Measurements from ENCODE around the gene GCNA.

Gene GCNA

DNA sequence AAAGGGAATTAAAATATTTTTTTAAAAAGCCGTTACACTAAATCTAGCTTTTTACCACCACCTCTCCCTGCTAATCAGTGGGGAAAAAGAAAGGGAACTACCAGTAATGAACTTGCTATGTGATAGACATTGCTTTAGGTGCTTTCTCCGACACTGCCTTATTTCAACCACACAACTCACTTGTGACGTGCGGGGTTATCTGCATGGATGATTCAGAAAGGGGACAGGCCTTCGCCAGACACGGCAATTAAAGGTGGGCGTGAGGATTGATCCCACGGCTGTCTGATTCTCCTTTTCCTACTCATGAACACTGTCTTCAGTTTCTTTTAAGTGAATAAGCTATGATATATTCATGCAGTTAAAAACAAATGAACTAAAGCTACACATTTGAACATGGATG lies 41.0 kb downstream of the GCNA start:
- no peak for DNase-seq (ENCODE audit: low read depth)
- TF ChIP-seq, protein P1, sequence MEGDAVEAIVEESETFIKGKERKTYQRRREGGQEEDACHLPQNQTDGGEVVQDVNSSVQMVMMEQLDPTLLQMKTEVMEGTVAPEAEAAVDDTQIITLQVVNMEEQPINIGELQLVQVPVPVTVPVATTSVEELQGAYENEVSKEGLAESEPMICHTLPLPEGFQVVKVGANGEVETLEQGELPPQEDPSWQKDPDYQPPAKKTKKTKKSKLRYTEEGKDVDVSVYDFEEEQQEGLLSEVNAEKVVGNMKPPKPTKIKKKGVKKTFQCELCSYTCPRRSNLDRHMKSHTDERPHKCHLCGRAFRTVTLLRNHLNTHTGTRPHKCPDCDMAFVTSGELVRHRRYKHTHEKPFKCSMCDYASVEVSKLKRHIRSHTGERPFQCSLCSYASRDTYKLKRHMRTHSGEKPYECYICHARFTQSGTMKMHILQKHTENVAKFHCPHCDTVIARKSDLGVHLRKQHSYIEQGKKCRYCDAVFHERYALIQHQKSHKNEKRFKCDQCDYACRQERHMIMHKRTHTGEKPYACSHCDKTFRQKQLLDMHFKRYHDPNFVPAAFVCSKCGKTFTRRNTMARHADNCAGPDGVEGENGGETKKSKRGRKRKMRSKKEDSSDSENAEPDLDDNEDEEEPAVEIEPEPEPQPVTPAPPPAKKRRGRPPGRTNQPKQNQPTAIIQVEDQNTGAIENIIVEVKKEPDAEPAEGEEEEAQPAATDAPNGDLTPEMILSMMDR (IDR thresholded peaks at IDR 0.05; ENCODE audit: control insufficient read depth, extremely low read depth, insufficient read depth) = no peak
- no peak overlapping the region for H3K4me3 ChIP-seq (ENCODE audit: low read depth, low read length)

DNA sequence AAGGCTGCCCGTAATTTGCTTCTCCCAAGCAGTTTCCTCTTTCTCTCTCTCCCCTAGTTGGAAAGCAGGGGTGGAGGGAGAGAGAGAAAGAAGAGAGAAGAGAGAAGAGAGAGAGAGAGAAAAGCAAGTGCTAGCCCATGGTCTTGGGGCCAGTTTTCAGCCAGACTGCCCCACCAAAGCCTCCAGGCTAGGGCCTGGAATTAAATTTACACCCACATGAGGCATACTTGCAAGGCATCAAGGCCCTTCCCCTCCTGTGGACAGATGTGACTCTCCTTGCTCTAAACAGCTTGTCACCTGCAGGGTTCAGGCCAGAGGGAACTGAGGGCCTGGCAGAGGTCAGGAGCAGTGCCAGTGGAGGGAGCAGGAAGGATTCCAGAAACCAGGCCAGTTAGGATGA lies 41.7 kb downstream of the GCNA start:
- no peak overlapping the region for H3K4me3 ChIP-seq (ENCODE audit: low read depth, low read length)
- DNase-seq (ENCODE audit: low read depth) = no peak
- TF ChIP-seq, protein P1 (IDR thresholded peaks at IDR 0.05; ENCODE audit: control insufficient read depth, extremely low read depth, insufficient read depth) = no peak

DNA sequence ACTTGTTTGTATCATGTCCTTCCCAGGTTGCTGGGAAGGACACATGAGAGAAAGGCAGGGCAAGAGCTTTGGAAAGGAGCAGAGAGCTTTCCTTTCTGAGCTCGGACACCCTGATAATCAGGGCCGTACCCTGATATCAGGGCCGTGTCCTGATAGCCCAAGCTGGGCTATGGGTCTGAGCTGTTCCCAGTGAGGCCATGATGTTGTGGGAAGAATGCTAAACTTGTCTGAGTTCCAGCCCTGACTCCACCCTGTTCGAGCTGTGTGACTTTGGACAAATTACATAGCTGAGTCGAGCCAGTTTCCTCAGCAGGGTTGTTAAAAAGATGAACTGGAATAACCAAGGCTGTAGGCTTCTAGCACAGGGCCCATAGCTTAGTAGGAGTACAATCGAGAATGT lies 43.4 kb downstream of the GCNA start:
- H3K4me3 ChIP-seq (ENCODE audit: low read depth, low read length) = no peak overlapping the region
- TF ChIP-seq, protein P1 (IDR thresholded peaks at IDR 0.05; ENCODE audit: control insufficient read depth, extremely low read depth, insufficient read depth) = no peak
- DNase-seq (ENCODE audit: low read depth) = no peak

DNA sequence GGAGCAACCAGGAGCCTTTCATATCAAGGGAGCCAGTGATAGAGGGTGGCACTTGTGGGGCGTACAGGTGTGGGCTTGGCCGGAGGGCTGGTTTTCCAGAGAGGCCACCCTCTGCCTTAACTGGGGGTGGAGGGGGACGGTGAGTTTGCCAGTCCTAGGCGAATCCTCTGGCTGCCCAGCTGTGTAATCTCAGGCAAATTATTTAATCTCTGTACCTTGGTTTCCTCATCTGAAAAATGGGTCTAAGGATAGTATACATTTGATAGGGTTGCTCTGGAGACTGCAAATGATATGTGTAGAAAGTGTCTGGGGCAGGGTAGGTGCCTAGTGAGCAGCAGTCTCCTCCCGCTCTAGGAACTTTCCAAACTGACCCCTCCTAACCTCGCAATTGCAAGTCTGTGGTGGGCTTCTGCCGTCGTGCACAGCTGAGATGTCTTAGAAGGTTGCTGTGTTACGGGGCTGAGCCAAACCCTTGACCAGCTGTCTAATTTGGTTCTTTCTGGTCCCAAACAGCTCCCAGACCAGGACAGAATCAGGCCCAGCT lies 43.9 kb downstream of the GCNA start:
- no peak for DNase-seq (ENCODE audit: low read depth)
- TF ChIP-seq, protein P1 (IDR thresholded peaks at IDR 0.05; ENCODE audit: control insufficient read depth, extremely low read depth, insufficient read depth) = no peak

DNA sequence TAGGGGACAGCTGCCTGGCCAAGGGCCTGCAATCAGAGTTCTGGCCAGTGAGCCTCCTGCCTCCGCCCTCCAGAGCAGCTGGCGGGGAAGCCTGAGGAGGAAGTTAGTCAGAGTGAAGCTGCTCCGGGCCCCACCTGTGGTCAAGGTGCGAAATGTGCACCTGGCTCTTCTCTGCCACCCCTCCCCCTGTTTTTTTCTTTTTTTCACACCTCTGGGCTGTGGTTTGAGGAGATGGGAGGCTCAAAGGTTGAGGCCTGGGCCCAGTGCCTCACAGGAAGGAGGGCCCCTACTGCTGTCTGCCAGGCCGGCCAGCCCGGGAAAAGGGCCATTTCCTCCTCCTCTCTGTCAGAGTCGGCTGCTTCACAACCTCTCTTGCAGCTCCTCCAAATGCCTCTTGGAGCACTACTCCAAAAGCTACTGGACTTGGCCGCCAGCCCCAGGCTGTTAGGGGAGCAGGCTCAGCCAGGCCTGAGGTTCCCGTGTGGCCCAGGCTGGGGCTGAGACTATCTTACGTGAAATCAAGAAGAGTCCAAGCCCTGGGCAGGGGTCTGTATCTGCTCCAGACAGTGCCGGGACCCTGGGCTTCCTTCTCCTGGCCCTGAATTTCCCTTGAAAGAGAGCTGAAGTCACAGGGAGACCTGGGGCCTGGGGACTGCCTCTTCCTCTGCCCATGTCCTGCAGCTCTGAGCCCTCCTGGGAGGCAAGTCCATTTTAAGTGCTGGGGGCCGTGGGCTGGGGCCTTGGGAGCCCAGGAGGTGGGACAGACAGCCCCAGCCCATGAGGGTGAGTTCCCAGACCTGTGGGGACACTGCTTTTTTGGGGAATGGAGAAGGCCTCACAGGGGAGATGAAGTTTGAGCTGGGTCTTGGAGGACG lies 44.6 kb downstream of the GCNA start:
- TF ChIP-seq, protein P1 (IDR thresholded peaks at IDR 0.05; ENCODE audit: control insufficient read depth, extremely low read depth, insufficient read depth) = peak; percentile 12; the same call in 1 of the 2 replicates

More for the DNA sequence above, 43.9 kb downstream of the GCNA start:
- H3K4me3 ChIP-seq (ENCODE audit: low read depth, low read length) = no peak overlapping the region

DNA sequence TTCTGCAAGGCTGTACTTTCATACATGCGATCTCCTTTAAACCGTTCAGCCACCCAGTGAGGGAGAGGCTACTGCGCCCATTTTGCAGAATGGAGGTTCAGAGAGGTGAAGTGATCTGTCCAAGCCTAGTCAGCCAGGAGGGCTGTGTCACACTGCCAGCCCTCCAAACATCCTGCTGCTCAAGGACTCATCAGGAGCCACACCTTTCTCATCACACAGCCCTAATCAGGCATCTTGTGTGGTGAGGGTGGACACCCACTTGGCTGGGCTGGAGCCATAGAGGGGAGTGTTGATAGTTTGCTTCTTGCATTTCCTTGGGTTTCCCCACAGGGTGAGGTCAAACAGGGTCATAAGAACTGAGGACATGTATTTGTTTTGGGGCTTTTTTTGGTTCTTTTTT lies 45.5 kb downstream of the GCNA start:
- DNase-seq (ENCODE audit: low read depth) = no peak
- TF ChIP-seq, protein P1 (IDR thresholded peaks at IDR 0.05; ENCODE audit: control insufficient read depth, extremely low read depth, insufficient read depth) = no peak
- no peak overlapping the region for H3K4me3 ChIP-seq (ENCODE audit: low read depth, low read length)

More for the DNA sequence above, 44.6 kb downstream of the GCNA start:
- no peak overlapping the region for H3K4me3 ChIP-seq (ENCODE audit: low read depth, low read length)
- DNase-seq (ENCODE audit: low read depth) = peak; percentile 69
